K562 (cell line): ENCODE data around the gene DNMBP. TPM values are rescaled to one million over a fixed set of nuclear protein-coding genes. Genes with fewer than 3 reads are reported as not detected.

Source experiments
- ETV5 ChIP-seq: sonication (generic); formaldehyde crosslinking; IDR thresholded peaks from 2 replicates; pipeline ENCODE4 v1.4.0; 2020; ENCODE audit warnings: low read depth, mild to moderate bottlenecking, missing genetic modification reagents
- FOXP1 ChIP-seq: sonication (generic); formaldehyde crosslinking; IDR thresholded peaks from 2 replicates; pipeline ENCODE4 v1.8.0; 2022; ENCODE audit warnings: mild to moderate bottlenecking, missing genetic modification reagents
- PCBP1 ChIP-seq: fragments of 200-400 bp; formaldehyde crosslinking; IDR thresholded peaks from 2 replicates; pipeline ENCODE4 v1.6.1; 2018; ENCODE audit warnings: mild to moderate bottlenecking, low read depth, low read length; ENCODE audit not compliant: poor library complexity, severe bottlenecking
- THRB ChIP-seq: fragments of 450-650 bp; formaldehyde crosslinking; conservative IDR thresholded peaks from 2 replicates; pipeline ENCODE4 v1.4.0; 2022; ENCODE audit warnings: mild to moderate bottlenecking, missing genetic modification characterization
- ZBTB11 ChIP-seq, 3 experiments: fragments of 200-800 bp in 1 of 3; fragments of 250-450 bp in 1 of 3; fragments of 450-650 bp in 1 of 3; sonication (Bioruptor Pico) in 1 of 3; sonication (Bioruptor generic) in 1 of 3; formaldehyde crosslinking in 1 of 3; IDR thresholded peaks; 2 replicates each; pipeline versions ENCODE4 v1.6.1 to v1.8.0; 2016 to 2022; ENCODE audit warnings: mild to moderate bottlenecking in 2 of 3, missing genetic modification characterization in 2 of 3, missing compliant biosample characterization in 1 of 3, moderate library complexity in 1 of 3
- polyA plus RNA-seq, 8 experiments: library from polyadenylated mRNA; depleted of rRNA in 4 of 8; stranded (reverse) in 5 of 8; unstranded in 3 of 8; fragments of >200 nt; fragmentation: Nextera tagmentation in 2 of 8; fragmentation: Illumina TruSeq in 1 of 8; extraction: Ambion mirVana in 2 of 8; extraction: Trizol in 1 of 8; gene quantifications; 2 replicates each; pipeline versions ENCODE4 v1.2.1 to v1.2.3, GENCODE V29; 2011 to 2014; ENCODE audit warnings: inconsistent platforms in 1 of 8, missing spikeins in 1 of 8
- total RNA-seq, 7 experiments: library from RNA; depleted of rRNA in 6 of 7; stranded (reverse); fragments of >200 nt in 6 of 7; fragmentation: Illumina TruSeq in 2 of 7; extraction: Trizol in 2 of 7; gene quantifications; 2 replicates each; pipeline versions ENCODE4 v1.2.1 to v1.2.3, GENCODE V29; 2011 to 2021; ENCODE audit warnings: low replicate concordance in 1 of 7

DNMBP gene
- total and polyA plus RNA-seq, 9 of the 15 experiments (the other 6 are each of a cell fraction or from before 2014, with no cell fraction given), result 0.83 to 3.7 (median 2.2) TPM

GRCh38 chr10:99929360-99929759, 80.4 kb downstream of the DNMBP start (continued):
- TF ChIP-seq ZBTB11 (CRISPR knock-in tag; IDR thresholded peaks at IDR 0.05) (no peak), ETV5 (CRISPR knock-in tag) (no peak), THRB (CRISPR knock-in tag) (no peak), FOXP1 (CRISPR knock-in tag) (no peak), PCBP1 (no peak)
